ENCODE data around the gene IL12RB1. TPM values are rescaled to one million over a fixed set of nuclear protein-coding genes. Genes with fewer than 3 reads are reported as not detected.

The IL12RB1 gene
- 10 to 100 TPM; 18.7 to 22.0 TPM for total RNA-seq

DNA sequence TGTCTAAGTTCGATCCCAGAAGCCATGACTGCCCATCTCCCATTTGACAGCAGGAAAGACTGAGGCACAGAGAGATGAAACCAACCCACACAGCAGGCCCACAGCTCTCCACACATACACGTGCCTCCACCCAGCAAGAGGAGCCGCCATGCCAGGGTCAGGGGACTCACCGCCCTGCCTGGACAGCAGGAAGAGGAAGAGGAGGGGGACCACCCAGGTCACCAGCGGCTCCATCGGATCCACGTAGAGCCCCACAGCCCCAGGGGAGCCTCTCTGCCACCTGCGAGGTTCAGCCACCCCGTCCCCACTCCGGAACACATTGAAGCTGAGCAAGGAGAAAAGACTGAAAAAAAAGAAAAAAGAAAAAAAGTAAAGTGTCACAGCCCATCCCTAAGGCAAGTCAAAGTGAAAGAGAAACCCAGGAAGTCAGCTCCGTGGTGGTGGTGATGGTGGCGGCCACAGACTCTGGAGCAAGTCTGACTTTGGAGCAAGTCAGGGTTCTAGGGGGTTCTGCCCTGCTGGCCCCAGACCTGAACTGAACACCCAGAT is at the start of gene IL12RB1:
IL12RB1 (minus strand) TSS at position 345 of the 549 bp plus-strand sequence; CDS start at position 234, 111 bp downstream.
- ChIA-PET CTCF (interaction anchor here (0.7 to 1.6 kb wide), 3 partner anchors 15 to 79 kb away, joined by 3 to 6 read pairs (median 4); no protein-coding TSS in a partner anchor), POLR2A (interaction anchor here (0.6 to 1.1 kb wide), 2 partner anchors 12 to 74 kb away, joined by 6 read pairs; no protein-coding TSS in a partner anchor)

DNA sequence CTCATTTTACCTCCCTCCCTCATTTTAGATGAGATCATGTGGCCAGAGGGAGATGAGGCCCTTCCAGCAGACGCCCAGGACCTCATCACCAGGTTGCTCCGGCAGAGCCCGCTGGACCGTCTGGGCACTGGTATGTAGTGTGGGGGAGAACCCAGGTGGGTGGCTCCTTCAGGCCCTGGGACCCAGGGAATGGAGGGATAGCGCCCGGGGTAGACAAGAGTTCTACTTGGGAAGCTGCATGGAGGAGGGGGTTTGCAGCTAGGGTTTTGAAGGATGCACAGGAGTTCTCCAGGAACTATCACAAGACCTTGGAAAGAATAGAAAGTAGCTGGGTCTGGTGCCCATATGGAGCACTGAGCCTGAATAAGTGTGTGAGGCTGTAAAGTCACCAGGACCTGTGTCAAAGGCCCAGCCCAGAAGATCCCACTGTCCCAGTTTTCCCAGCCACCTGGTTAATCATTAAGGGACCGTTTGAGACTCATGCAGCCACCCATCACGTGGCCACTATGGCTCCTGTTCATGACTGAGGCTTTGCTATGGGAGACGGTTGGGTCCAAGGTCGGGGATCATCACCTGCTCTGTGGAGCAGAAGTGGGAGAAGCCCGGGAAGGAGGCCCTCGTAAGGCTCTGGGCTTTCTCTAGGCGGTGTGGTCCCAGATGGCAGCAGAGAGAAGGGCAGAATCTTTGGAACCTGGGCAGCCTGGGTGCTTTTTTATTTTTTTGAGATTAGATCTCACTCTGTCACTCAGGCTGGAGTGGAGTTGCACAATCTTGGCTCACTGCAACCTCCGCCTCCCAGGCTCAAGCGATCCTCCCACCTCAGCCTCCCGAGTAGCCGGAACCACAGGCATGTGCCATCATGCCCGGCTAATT is 49.2 kb upstream of the IL12RB1 start:
- ChIA-PET POLR2A (no interaction called here), CTCF (interaction anchor here (0.6 kb wide), 1 partner anchor 44 kb away, joined by 3 read pairs; no protein-coding TSS in a partner anchor)

DNA sequence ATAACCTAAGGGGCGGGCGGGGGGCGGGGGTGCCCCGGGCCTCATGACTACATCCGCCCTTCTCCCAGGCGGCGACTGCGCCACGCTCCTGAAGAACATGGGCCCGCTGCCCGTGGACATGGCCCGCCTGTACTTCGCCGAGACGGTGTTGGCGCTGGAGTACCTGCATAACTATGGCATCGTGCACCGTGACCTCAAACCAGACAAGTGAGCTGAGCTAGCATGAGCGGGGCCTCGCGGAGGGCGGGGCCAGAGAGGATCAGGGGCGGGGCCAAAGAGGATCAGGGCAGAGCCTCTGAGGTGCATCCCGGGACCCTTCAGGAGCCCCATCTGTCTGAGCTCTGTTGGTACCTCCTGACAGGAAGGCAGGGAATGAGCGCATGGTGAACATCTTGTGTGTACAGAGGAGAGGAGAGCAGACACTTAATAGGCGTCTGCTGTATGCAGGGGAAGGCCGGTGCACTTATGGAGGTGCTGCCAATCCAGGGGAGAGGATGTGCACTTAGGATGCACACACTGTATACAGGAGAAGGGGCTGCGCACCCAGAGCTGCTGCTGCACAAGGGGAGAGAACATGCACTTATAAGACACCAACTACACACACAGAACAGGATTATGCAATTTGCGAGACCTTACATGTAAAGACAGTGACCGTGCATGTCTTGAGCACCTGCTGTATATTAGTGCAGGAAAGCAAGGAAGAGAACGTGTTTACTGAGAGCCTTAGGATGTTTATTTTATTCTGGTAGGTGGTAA is 45.3 kb upstream of the IL12RB1 start:
- POLR2A ChIA-PET = no interaction called here
- CTCF ChIA-PET = no interaction called here

DNA sequence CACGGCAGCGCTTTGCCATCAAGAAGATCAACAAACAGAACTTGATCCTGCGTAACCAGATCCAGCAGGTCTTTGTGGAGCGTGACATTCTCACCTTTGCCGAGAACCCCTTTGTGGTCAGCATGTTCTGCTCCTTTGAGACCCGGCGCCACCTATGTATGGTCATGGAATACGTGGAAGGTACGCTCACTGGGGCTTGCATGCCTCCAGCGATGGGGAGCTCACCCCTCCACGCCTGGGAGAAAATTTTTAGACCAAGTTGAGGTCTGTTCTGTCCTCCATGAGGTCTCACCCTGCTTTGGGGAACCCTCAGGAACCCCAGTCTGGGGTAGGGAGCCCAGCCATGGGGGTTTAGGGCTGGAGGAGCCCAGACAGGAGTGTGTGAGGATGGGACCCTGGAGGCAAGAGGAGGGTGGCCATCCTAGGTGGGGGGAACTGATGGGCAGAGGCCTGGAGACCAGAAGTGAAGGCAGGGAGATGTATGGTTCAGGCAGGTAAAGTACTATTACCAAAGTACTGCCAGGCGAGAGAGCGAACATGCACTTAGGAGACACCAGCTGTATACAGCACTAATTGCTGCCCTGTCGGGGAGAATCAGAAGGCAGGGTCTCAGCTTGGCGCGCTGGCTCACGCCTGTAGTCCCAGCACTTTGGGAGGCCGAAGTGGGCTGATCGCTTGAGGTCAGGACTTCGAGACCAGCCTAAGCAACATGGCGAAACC is 43.9 kb upstream of the IL12RB1 start:
- ChIA-PET CTCF (no interaction called here), POLR2A (no interaction called here)

DNA sequence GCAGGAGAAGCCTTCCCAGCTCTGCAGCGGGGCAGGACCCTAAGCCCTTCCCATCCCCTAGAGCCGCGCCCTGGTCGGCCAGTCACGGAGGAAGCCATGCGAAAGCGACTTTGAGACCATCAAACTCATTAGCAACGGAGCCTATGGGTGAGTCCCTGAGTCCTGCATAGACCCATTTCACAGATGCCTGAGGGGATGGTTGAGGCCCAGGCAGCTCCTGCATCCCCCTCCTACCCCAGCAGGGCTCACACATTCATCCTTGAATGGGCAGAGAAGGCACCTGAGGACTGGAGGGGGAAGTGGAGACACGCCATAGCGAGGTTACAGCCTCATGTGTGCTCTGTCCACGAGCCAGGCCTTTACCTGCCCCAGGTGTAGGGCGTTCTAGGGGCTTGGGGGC is 42.1 kb upstream of the IL12RB1 start:
- ChIA-PET CTCF (interaction anchor here (1.0 kb wide), 1 partner anchor 23 kb away, joined by 3 read pairs; no protein-coding TSS in a partner anchor), POLR2A (no interaction called here)

DNA sequence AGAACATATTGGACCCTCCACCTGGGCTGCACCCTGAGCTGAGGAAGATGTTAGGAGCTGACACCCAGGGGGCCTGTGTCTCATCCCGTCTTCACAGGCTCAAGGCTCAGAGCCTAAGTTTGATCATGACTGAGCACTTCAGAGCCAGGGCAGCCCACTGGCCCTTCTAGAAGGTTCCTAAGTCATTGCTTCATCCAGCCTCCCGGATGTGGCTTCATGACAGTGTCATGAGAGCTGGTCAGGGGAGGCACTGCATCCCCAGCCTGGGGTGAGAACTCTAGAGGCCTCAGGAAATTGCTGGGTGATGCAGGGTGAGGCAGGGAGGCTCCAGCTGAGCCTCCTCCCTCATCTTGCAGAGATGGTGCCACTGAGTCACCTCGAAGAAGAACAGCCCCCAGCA is 41.3 kb upstream of the IL12RB1 start:
- CTCF ChIA-PET = interaction anchor here (1.0 kb wide), 1 partner anchor 23 kb away, joined by 3 read pairs; no protein-coding TSS in a partner anchor
- POLR2A ChIA-PET = no interaction called here

DNA sequence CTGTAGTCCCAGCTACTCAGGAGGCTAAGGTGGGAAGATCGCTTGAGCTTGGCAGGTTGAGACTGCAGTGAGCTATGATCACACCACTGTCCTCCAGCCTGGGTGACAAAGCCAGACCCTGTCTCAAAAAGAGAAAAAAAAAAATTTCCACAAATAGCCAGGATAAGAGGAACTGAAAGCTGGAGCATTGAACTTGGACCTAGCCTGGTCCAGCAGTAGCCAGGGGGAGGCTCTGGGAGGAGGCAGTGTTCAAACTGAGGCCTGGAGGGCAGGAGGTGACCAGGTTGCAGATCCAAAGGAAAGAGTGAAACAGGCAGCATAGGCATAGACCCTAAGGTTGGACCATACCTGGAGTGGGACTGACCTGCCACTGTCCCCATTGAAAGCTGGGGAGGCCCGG is 39.4 kb upstream of the IL12RB1 start:
- POLR2A ChIA-PET = no interaction called here
- CTCF ChIA-PET = interaction anchor here (2.3 kb wide), 1 partner anchor 13 kb away, joined by 7 read pairs; no protein-coding TSS in a partner anchor

DNA sequence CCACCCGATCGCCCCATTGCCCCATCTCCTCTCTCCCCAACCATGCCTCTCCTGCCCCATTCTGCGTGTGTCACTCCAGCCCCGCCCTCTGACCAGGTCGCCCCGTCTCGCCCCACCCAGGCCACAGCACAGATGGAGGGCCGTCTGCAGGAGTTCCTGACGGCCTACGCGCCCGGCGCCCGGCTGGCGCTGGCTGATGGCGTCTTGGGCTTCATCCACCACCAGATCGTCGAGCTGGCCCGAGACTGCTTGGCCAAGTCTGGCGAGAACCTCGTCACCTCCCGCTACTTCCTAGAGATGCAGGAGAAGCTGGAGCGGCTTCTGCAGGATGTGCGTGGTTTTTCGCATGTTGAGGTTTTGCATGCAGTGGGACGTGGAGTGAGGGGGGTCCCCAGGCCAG is 37.1 kb upstream of the IL12RB1 start:
- ChIA-PET POLR2A (no interaction called here), CTCF (no interaction called here)

DNA sequence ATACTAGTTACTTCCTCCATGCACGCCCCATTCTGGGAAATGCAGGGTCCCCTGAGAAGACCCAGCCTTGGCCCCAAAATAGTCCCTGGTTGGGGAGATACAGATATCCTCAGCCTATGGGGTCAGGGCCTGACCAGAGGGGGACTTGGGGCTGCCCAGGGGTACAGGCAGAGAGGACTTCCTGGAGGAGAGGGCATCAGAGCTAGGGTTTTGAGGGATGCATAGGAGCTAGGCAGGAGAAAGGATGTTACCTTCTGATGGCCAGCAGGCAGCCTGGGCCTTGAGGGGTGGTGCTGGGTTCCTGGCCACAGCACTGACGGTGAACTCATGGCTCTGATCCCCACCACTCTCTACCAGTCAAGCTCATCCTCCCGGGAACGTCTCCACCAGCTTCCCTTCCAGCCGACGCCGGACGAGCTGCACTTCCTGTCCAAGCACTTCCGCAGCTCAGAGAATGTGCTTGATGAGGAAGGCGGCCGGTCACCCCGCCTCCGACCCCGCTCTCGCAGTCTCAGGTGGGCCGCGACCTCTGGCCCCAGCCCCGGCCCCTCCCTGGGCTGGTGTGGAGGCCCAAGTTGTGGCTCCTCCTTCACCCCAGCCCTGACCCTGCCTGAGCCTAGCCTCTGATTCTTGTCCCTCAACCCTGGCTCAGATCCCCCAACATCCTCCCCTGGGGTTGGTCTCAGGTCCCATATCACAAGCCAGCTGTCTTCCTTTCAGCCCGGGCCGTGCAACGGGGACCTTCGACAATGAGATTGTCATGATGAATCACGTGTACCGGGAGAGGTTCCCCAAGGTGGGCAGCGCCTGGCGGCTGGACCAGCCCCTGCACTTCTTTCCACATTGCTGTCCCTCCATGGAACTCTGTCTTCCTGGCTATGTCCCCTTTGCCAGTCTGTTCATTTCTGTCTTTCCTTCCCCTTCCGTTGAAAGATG is 36.4 kb upstream of the IL12RB1 start:
- ChIA-PET POLR2A (no interaction called here), CTCF (interaction anchor here (0.6 kb wide), 1 partner anchor 119 kb away, joined by 4 read pairs; no protein-coding TSS in a partner anchor)

DNA sequence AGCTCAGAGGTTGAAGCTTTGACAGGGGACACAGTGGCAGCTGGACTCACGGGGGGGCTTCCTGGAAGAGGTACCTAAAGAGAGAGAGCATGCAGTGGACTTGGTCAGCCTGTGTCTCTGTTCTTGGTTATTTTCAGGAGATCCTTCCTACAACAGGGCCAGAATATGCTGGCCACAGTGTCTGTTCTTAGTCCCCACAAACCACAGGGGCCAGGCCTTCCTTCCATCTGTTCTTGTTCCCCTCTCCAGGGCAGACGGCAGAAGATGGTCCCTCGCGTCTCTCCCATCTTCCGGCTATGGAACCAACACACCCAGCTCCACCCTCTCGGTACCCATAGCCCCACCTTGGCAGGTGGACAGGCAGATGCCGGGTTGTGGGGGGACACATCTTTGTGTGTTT is 35.7 kb upstream of the IL12RB1 start:
- ChIA-PET POLR2A (no interaction called here), CTCF (interaction anchor here (0.6 kb wide), 1 partner anchor 120 kb away, joined by 4 read pairs; no protein-coding TSS in a partner anchor)

DNA sequence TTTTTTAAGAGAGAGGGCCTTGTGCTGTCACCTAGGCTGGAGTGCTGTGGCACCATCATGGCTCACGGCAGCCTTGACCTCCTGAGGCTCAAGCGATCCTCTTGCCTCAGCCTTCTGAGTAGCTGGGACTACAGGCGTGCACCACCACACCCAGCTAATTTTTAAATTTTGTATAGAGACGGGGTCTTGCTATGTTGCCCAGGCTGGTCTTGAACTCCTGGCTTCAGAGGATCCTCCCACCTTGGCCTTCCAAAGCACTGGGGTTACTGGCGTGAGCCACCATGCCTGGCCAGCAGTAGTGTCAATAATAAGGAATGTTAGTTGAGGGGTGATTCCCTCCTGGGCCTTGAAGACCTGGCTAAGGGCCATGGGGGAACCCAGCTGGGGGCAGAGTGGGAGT is 34.4 kb upstream of the IL12RB1 start:
- POLR2A ChIA-PET = no interaction called here
- CTCF ChIA-PET = interaction anchor here (1.1 kb wide), 1 partner anchor 39 kb away, joined by 3 read pairs; no protein-coding TSS in a partner anchor

DNA sequence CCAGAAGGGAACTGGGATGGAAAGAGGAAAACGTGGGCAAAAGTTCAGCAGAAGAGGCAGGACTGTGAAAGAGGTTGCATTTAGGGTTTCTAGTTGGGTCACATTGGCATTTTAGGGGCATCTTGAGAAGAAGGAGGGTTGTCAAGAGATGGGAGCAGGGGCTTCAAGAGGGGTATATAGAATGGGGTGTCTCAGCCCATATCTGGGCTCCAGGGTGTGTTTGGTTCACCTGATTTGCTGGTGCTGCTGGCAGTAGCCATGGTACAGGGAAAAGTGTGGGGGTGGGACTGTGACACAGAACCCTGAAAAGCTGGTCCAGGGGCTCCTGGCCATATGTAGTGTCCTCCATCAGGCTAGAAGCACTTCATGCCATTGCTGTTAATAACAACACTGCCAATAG is 33.4 kb upstream of the IL12RB1 start:
- ChIA-PET POLR2A (interaction anchor here (1.1 kb wide), 1 partner anchor 32 kb away, joined by 5 read pairs; no protein-coding TSS in a partner anchor), CTCF (interaction anchor here (2.9 kb wide), 1 partner anchor 32 kb away, joined by 12 read pairs; the partner anchor contains the start of gene PIK3R2)

DNA sequence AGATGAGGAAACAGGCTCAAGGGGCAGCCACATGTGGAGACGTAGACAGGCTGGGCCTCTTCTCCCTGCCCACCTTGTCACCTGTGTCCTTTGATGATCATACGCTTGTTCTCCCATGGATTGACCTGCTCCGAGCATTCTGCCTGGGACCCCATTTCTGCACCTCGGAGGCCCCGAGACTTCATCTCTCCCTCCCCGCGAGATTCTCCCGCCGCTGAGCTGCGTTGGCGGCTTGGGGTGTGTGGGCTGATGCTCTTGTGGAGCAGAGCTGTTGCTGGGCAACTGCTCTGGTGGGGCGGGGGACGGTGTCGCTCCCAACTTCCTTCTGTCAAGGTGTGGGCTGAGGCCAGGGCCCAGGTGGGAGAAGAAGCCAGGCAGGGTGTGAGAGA is 33.0 kb upstream of the IL12RB1 start:
- CTCF ChIA-PET = interaction anchor here (0.6 to 2.9 kb wide), 2 partner anchors 32 to 160 kb away, joined by 5 to 12 read pairs; partner anchors contain the start of gene PIK3R2
- POLR2A ChIA-PET = interaction anchor here (1.1 to 1.2 kb wide), 2 partner anchors 22 to 32 kb away, joined by 3 to 5 read pairs; partner anchors contain the start of gene MAST3

DNA sequence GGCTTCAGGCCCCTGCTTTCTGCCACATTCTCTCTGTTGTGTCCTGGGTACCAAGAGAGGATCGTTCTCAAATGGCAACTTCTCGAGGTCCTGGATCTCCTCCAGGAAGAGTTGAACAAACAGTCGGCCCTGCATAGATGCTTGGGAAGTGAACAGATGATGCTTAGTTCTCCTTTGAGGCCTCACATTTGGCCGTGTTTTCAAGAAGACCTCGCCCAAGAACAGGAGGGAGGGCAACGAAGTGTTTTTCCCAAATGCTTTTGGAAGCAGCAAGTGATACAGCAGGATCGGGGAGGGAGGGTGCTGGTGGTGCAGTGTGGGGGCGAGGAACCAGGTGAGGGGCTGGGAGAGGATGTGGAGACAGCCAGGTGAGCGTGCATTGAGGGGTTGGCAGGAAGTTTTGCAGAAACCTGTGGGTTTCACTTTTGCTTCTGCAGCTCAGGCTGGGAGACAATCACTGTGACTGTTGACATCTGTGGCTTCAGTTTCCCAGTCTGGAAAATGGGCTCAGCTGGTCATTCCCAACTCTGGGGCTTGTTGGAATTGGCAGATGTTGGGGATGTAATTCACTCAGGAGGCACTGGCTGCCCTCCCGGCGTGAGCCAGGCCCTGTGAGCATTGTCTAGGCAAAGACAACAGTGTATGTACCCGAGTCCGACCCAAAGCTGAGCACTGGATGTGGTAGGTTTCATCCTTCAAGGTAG is 32.4 kb upstream of the IL12RB1 start:
- ChIA-PET CTCF (interaction anchor here (0.6 to 2.9 kb wide), 4 partner anchors 9 to 946 kb away, joined by 4 to 12 read pairs (median 5); partner anchors contain the start of gene PIK3R2), POLR2A (interaction anchor here (0.6 to 1.2 kb wide), 2 partner anchors 22 to 75 kb away, joined by 3 to 4 read pairs; partner anchors contain the start of gene MAST3)

DNA sequence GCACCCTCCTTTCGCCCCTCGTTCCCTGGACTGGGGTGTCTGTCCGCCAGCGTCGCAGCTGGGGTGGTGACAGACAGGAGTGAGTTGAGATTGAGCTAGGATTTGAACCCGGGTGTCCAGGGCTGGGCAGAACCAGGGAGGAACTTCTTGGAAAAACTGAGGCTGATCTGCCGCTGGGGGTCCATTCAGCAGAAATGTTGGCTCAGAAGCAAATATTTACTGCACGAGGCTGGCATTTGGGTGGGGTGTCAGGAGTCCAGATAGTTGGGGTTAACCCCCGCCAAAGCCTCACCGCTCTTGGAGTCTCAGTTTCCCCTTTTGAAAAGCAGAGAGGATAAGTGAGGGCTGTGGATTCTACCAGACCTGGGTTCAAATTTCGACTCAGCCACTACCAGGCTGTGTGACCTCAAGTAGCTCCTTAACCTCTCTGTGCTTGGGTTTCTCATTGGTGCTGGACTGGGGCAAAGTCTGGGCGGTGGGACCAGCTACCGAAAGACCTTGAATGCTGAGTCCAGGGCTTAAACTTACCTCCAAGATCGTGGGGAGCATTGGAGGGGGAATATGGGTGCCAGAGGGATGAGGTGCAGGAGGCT is 31.8 kb upstream of the IL12RB1 start:
- ChIA-PET POLR2A (interaction anchor here (0.6 to 1.2 kb wide), 2 partner anchors 21 to 74 kb away, joined by 3 to 4 read pairs; partner anchors contain the start of gene MAST3), CTCF (interaction anchor here (0.6 to 2.9 kb wide), 4 partner anchors 9 to 49 kb away, joined by 3 to 12 read pairs (median 5); partner anchors contain the start of gene PIK3R2)

DNA sequence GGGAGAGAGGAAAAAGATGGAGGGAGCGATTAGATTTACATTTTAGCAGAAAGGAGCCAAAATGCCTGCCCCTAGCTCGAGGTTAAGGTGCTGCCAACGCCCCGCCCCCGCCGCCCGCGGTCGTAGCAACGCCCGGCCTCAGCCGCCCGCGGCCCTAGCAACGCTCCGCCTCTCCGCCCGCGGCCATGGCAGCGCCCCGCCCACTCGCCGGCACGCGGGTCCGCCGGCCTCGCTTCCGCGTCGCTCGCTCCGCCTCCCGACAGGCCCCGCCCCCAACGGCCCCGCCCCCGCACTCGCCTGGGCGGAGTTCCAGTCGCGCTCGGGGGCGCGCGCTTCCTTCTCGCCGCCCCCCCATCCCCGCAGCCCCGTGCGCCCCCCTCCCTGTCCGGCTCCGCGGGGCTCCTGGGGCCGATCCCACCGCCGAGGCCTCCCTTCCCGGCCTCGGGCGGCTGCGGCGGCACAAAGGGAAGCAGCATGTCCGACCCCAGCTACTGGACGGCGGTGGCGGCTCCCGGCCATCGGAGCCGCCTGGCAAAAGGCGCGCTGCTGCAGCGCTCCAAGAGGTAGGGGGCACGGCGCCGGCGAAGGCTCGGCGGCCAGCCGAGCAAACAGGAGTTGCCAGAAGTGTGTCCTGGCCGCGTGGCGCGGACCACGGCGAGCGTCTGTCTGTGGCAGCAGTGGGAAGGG is 31.1 kb upstream of the IL12RB1 start:
- CTCF ChIA-PET = interaction anchor here (1.3 to 2.9 kb wide), 5 partner anchors 8 to 134 kb away, joined by 4 to 12 read pairs (median 5); partner anchors contain the start of genes ARRDC2 and PIK3R2
- POLR2A ChIA-PET = interaction anchor here (1.0 kb wide), 1 partner anchor 35 kb away, joined by 3 read pairs; the partner anchor contains the start of gene PIK3R2
